Heart left ventricle (tissue), 16 donors: ENCODE data around the gene EREG. TPM values are rescaled to one million over a fixed set of nuclear protein-coding genes. Genes with fewer than 3 reads are reported as not detected.

Experiments
- ATAC-seq, 4 donors: fragments of 200-7000 bp; cut with Tn5 transposase; one replicate each; pipeline ENCODE4 v1.9.1; 2020 to 2022; ENCODE audit warnings: moderate library complexity in 4 of 4, mild to moderate bottlenecking in 3 of 4, moderate number of reproducible peaks in 1 of 4
- DNase-seq, 5 donors: peaks; one replicate each; pipeline ENCODE4 v3.0.0-alpha.2; 2020
- H3K27ac ChIP-seq, 12 donors: fragments of 200-600 bp; sonication (generic) in 4 of 12; one replicate each; pipeline versions ENCODE4 v1.5.0 to v1.8.0; 2016 to 2022; ENCODE audit warnings: mild to moderate bottlenecking in 2 of 12
- H3K27me3 ChIP-seq, 9 donors: fragments of 200-600 bp; sonication (generic) in 2 of 9; one replicate each; pipeline versions ENCODE4 v1.5.1 to v1.8.0; 2016 to 2022; ENCODE audit warnings: mild to moderate bottlenecking in 3 of 9
- H3K36me3 ChIP-seq, 9 donors: fragments of 200-600 bp; sonication (generic) in 2 of 9; one replicate each; pipeline versions ENCODE4 v1.5.0 to v1.8.0; 2018 to 2022; ENCODE audit warnings: mild to moderate bottlenecking in 2 of 9
- H3K4me1 ChIP-seq, 12 donors: fragments of 200-600 bp; sonication (generic) in 4 of 12; one replicate each; pipeline versions ENCODE4 v1.5.0 to v1.8.0; 2016 to 2022; ENCODE audit warnings: mild to moderate bottlenecking in 3 of 12
- H3K4me3 ChIP-seq, 12 donors: fragments of 200-600 bp; sonication (generic) in 4 of 12; one replicate each; pipeline versions ENCODE4 v1.5.0 to v1.8.0; 2017 to 2022; ENCODE audit warnings: mild to moderate bottlenecking in 9 of 12, moderate library complexity in 4 of 12
- H3K9me3 ChIP-seq, 12 donors: fragments of 200-600 bp; sonication (generic) in 4 of 12; one replicate each; pipeline versions ENCODE4 v1.5.0 to v1.8.0; 2016 to 2022; ENCODE audit warnings: mild to moderate bottlenecking in 1 of 12
- POLR2A ChIP-seq, 2 donors: fragments of 450-650 bp; IDR thresholded peaks; one replicate each; pipeline ENCODE4 v1.6.1; 2017; ENCODE audit warnings: antibody characterized with exemption in 2 of 2, mild to moderate bottlenecking in 2 of 2, moderate library complexity in 2 of 2
- WGBS, 4 donors: extraction: QIAGEN DNeasy Blood & Tissue Kit in 2 of 4; methylation state at CpG; one replicate each; pipeline versions ENCODE4 v1.1.5 to v1.1.7; 2013 to 2018; 5-methylcytosine and 5-hydroxymethylcytosine counted together
- intact Hi-C, 10 donors: fragments of 100-400 bp; cut with DNase I; formaldehyde crosslinking; loops; one replicate each; pipeline versions ENCODE4 v1.11.1 to v1.14.2; 2022
- long read RNA-seq, 3 donors: library from polyadenylated mRNA; unstranded; transcript quantifications; one replicate each; pipeline ENCODE4 v2.0.0, GENCODE V29; 2020 to 2021
- polyA plus RNA-seq, 2 donors: library from polyadenylated mRNA; stranded (reverse); fragments of 200-250 nt; gene quantifications; one replicate each; pipeline ENCODE4 v1.2.3, GENCODE V29; 2013
- total RNA-seq, 9 donors: library from RNA; depleted of rRNA in 2 of 9; stranded (reverse); fragments of >200 nt in 2 of 9; fragmentation: NEBNext Ultra II Directional in 3 of 9; extraction: Animal tissue kit (Norgen Biotek cat#: 25700) in 3 of 9; gene quantifications; one replicate each; pipeline versions ENCODE4 v1.1.0 to v1.2.4, GENCODE V29; 2016 to 2023
- TF ChIP-seq, protein P1 (sequence below), 12 donors: fragments of 200-600 bp; sonication (generic) in 4 of 12; IDR thresholded peaks; one replicate each; pipeline versions ENCODE4 v1.5.0 to v1.8.0; 2018 to 2022; ENCODE audit warnings: antibody characterized with exemption in 12 of 12, mild to moderate bottlenecking in 5 of 12
- donor health status: ischemic (EF 13 %, LVEDD 7.1; RV severe dilation, severe dysfunction).
- donor health status: healthy with polysubstance abuse.
- donor health status: DM: no; HTN: yes; CAD: no.
- donor health status: DM: no; HTN: no; CAD: no.
- donor health status: ischemic (EF 25% LVEDD 6.9; RV normal size, moderate dysfunction).
- donor health status: ischemic (EF 25% LVEDD 5.7; RV mildly dilated, moderate dysfunction).
- donor health status: healthy.
- donor health status: DM: yes; HTN: yes; CAD: no.
- donor health status: ischemic (EF 35%, LVEDD 5.7; RV mildly dilated, moderate dysfunction).
- donor health status: nonischemic (EF 11% LVEDD 7.7; RV severe dilation, severe dysfunction).
- donor health status: DM: yes; HTN: yes; CAD: no.
- donor health status: PGD.
- donor health status: ischemic (EF 29% LVEDD 5.4; RV normal size, mild dysfunction).
- donor health status: nonischemic (EF 23%, LVEDD 6.1; RV moderate dilation, normal function).

The EREG gene
- total RNA-seq (1 to 10 TPM in 3 of 9 donors, under 1 TPM in 3, not detected in 3; 0.09 to 8.6 (median 0.83) TPM), polyA plus RNA-seq (1 to 10 TPM in 1 of 2 donors, under 1 TPM in 1; 0.23 to 1.2 TPM)
- long read RNA-seq, donor 1, result 0 reads
- long read RNA-seq, donor 2, result 0 reads
- long read RNA-seq, donor 3, full-length matches to known transcripts, result 1 of 1 reads
- long read RNA-seq, donor 3, partial matches to known transcripts, result 0 of 1 reads
- long read RNA-seq, donor 3, other reads (novel, unspliced or antisense), result 0 of 1 reads

- peaks cover 0 to 62% (median 17%) of the 10 kb centered on the region in 9 donors for H3K27me3 ChIP-seq
Observed at GRCh38 chr4:74364652-74365491, at the start of gene EREG. EREG (plus strand) TSS chr4:74365145; CDS start chr4:74365309, 164 bp downstream.

DNA sequence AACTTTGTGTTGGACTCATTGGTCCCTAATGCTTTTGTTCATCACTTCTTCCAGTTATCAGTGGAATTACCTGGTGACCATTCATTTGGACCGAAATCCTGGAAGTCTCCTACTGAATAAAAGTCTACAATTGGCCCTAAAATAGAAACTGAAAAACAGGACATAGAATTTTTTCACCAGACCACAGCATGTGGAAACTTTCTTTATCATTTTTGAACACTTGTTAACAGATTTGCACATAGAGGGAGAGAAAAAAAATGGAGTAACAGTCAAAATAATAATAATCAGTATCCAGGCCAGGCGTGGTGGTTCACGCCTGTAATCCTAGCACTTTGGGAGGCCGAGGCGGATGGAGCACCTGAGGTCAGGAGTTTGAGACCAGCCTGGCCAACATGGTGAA is 49.6 kb upstream of the EREG start:
- TF ChIP-seq, protein P1, sequence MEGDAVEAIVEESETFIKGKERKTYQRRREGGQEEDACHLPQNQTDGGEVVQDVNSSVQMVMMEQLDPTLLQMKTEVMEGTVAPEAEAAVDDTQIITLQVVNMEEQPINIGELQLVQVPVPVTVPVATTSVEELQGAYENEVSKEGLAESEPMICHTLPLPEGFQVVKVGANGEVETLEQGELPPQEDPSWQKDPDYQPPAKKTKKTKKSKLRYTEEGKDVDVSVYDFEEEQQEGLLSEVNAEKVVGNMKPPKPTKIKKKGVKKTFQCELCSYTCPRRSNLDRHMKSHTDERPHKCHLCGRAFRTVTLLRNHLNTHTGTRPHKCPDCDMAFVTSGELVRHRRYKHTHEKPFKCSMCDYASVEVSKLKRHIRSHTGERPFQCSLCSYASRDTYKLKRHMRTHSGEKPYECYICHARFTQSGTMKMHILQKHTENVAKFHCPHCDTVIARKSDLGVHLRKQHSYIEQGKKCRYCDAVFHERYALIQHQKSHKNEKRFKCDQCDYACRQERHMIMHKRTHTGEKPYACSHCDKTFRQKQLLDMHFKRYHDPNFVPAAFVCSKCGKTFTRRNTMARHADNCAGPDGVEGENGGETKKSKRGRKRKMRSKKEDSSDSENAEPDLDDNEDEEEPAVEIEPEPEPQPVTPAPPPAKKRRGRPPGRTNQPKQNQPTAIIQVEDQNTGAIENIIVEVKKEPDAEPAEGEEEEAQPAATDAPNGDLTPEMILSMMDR (IDR thresholded peaks at IDR 0.05), result no peak
- no peak for TF ChIP-seq POLR2A (IDR thresholded peaks at IDR 0.05)
- H3K4me3 ChIP-seq, result no peak overlapping the region

More at GRCh38 chr4:74364652-74365491, at the start of gene EREG:
- peak within 1 kb of the TSS in 10 of 12 donors; percentile 10 to 58 (median 32) for H3K4me3 ChIP-seq
- H3K4me1 ChIP-seq, result peaks cover 0 to 22% (median 10%) of the 10 kb centered on the region in 12 donors
- H3K9me3 ChIP-seq, result no peaks in the 10 kb centered on the region
- peak within 1 kb of the TSS in 2 of 12 donors; percentile 24 to 45 for H3K27ac ChIP-seq
- peak; percentile 8 to 72 (median 31) for DNase-seq
- peak in 3 of 4 donors; percentile 18 to 64 (median 52) for ATAC-seq
- intact Hi-C loops, result no loop called here
- TF ChIP-seq POLR2A (IDR thresholded peaks at IDR 0.05), result no peak
- TF ChIP-seq, protein P1 (IDR thresholded peaks at IDR 0.05), result no peak
- no peaks in the 10 kb centered on the region for H3K36me3 ChIP-seq
- WGBS, 4 donors, result 9 to 18% (median 11%) methylated on average over 30 to 40 of the region's 40 CpGs

DNA sequence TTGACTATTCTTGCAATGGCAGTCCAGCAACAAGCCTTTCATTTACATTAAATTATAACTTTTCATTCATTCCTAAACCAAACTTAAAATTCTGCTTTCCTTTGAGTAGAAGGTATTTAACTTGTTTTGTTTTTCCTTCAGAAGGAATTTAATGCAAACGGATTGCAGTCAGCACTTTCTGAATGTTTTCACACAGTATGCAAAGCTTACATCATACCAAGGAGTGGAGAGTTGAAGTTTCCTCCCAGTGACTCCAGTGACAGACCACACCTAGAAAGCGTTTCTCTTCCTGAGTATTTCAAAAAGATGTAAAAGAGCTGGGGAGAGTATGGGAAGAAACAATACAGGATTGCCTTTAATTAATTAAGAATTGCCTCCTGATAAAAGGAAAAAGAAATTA is 48.5 kb upstream of the EREG start:
- Histone ChIP-seq H3K9me3 (no peaks in the 10 kb centered on the region), H3K27me3 (no peaks in the 10 kb centered on the region), H3K4me1 (no peaks in the 10 kb centered on the region), H3K36me3 (no peaks in the 10 kb centered on the region), H3K4me3 (no peak overlapping the region), H3K27ac (no peak overlapping the region)
- 38 to 52% (median 51%) methylated on average over 2 of the region's 2 CpGs for WGBS, 4 donors
- ATAC-seq, result no peak
- intact Hi-C loops, result no loop called here
- no peak for DNase-seq
- TF ChIP-seq, protein P1 (IDR thresholded peaks at IDR 0.05), result no peak
- TF ChIP-seq POLR2A (IDR thresholded peaks at IDR 0.05), result no peak

More for the DNA sequence above, 49.6 kb upstream of the EREG start:
- no peaks in the 10 kb centered on the region for H3K36me3 ChIP-seq
- 86 to 89% (median 87%) methylated on average over 5 of the region's 5 CpGs for WGBS, 4 donors
- ATAC-seq, result no peak
- no peaks in the 10 kb centered on the region for H3K9me3 ChIP-seq
- H3K4me1 ChIP-seq, result no peaks in the 10 kb centered on the region
- no peak for DNase-seq
- H3K27ac ChIP-seq, result no peak overlapping the region
- intact Hi-C loops, result no loop called here
- H3K27me3 ChIP-seq, result no peaks in the 10 kb centered on the region

DNA sequence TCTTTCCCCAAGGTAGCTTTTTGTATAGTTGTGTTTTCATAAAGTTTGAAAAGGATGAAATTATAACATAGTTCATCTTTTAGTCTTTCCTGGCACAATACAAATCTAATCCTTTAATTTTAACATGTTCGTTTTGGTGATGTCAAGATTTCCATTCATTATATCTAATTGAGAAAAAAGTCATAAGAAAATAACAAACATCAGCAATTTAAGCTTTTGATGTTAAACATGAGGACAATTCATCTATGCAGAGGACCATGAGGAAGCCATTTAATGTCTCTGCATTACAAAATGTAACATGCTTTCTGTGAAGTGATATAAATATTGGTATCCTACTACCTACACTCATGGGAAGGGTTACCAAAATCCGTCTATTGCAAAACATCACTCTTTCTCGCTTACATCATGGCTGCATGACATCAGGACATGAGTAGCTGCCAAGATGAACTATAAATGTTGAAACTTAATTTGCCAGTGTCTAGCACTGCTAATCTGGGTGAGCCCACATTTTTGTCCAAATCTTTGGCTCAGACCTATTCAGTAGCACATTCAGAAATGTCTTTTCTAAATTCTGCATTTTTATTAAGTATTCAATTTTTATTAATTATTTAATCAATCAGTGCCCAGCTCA is 47.2 kb upstream of the EREG start:
- 58 to 76% (median 61%) methylated on average over 3 of the region's 3 CpGs for WGBS, 4 donors
- no peak overlapping the region for H3K4me3 ChIP-seq
- peaks cover 0 to 5% (median 0%) of the 10 kb centered on the region in 9 donors for H3K27me3 ChIP-seq
- H3K9me3 ChIP-seq, result no peaks in the 10 kb centered on the region
- TF ChIP-seq, protein P1 (IDR thresholded peaks at IDR 0.05), result no peak
- TF ChIP-seq POLR2A (IDR thresholded peaks at IDR 0.05), result no peak
- no peaks in the 10 kb centered on the region for H3K36me3 ChIP-seq
- DNase-seq, result no peak
- intact Hi-C loops, result no loop called here
- peak in 2 of 4 donors; percentile 39 to 69 for ATAC-seq
- no peak overlapping the region for H3K27ac ChIP-seq
- H3K4me1 ChIP-seq, result no peaks in the 10 kb centered on the region
